Germinal center (tissue), 1 donor: Measurements from ENCODE around the gene GAPVD1.
"Not testable (repeated sequence)": the region's sequence is repeated elsewhere in the genome, so short reads cannot be mapped to it uniquely, and the experiment has no call there.

Experiments used
- DNase-seq: peaks from one replicate; pipeline ENCODE4 v3.0.0; 2012; ENCODE audit warnings: mixed read lengths, low spot score

The GAPVD1 gene

GRCh38 chr9:125261501-125262293 is at the start of gene GAPVD1:
Gene GAPVD1, plus strand, starts transcription at chr9:125261826. Its CDS starts 37,096 bp downstream, at chr9:125298922.
- DNase-seq = peak; percentile 99

GRCh38 chr9:125214186-125214585 is 47.4 kb upstream of the GAPVD1 start:
- DNase-seq = no peak

GRCh38 chr9:125218621-125219020 is 43.0 kb upstream of the GAPVD1 start:
- DNase-seq = no peak

- not testable (repeated sequence) for DNase-seq
Measured at GRCh38 chr9:125224858-125225257, 36.8 kb upstream of the GAPVD1 start.

GRCh38 chr9:125227761-125228160 is 33.9 kb upstream of the GAPVD1 start:
- no peak for DNase-seq

GRCh38 chr9:125233678-125234077 is 27.9 kb upstream of the GAPVD1 start:
- no peak for DNase-seq

GRCh38 chr9:125234099-125234498 is 27.5 kb upstream of the GAPVD1 start:
- not testable (repeated sequence) for DNase-seq

- DNase-seq = no peak
Measured at GRCh38 chr9:125235804-125236519, 25.7 kb upstream of the GAPVD1 start.

- not testable (repeated sequence) for DNase-seq
Measured at GRCh38 chr9:125236520-125237159, 25.0 kb upstream of the GAPVD1 start.

- DNase-seq = no peak
Measured at GRCh38 chr9:125238127-125238914, 23.3 kb upstream of the GAPVD1 start.

GRCh38 chr9:125238915-125239446 is 22.6 kb upstream of the GAPVD1 start:
- no peak for DNase-seq

- DNase-seq = no peak
Measured at GRCh38 chr9:125239631-125240597, 21.7 kb upstream of the GAPVD1 start.

GRCh38 chr9:125240649-125240999 is 21.0 kb upstream of the GAPVD1 start:
- peak; percentile 22 for DNase-seq

- DNase-seq = peak; percentile 99
Measured at GRCh38 chr9:125241000-125241862, 20.4 kb upstream of the GAPVD1 start, which contains the start of gene HSPA5. Gene HSPA5, minus strand, starts transcription at chr9:125241343. Its CDS starts 217 bp downstream, at chr9:125241126.

- no peak for DNase-seq
Measured at GRCh38 chr9:125241863-125242739, 19.5 kb upstream of the GAPVD1 start.

- no peak for DNase-seq
Measured at GRCh38 chr9:125243792-125244260, 17.8 kb upstream of the GAPVD1 start.

GRCh38 chr9:125246261-125246667 is 15.4 kb upstream of the GAPVD1 start:
- DNase-seq = no peak

- no peak for DNase-seq
Measured at GRCh38 chr9:125254231-125254630, 7.4 kb upstream of the GAPVD1 start.
